ENCODE measurements around the gene ESR2. TPM values are rescaled to one million over a fixed set of nuclear protein-coding genes. Genes with fewer than 3 reads are reported as not detected.
"Not testable (repeated sequence)": the region's sequence is repeated elsewhere in the genome, so short reads cannot be mapped to it uniquely, and the experiment has no call there.

ESR2 gene
- total and polyA plus RNA-seq, 4 donors, result 0.11 to 3.4 (median 0.37) TPM

DNA sequence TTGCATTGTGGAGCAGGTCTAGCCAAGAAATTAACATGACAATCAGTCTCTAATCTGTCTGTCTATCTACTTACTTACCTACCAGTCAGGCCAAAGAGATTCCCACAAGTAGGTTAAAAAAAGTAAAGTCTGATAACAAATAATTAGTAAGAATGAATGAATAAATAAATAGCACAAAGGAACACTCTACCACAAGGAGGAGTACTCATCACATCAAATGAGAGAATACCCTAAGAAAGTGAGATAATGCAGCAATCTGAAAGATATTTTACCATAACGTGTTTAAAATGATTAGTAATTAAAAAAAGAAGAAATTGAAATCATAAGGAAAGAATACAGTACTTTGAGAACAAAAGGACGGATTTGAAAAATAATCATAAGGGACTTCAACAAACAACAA, 254.1 kb downstream of the ESR2 start:
- TF ChIP-seq, protein P1, sequence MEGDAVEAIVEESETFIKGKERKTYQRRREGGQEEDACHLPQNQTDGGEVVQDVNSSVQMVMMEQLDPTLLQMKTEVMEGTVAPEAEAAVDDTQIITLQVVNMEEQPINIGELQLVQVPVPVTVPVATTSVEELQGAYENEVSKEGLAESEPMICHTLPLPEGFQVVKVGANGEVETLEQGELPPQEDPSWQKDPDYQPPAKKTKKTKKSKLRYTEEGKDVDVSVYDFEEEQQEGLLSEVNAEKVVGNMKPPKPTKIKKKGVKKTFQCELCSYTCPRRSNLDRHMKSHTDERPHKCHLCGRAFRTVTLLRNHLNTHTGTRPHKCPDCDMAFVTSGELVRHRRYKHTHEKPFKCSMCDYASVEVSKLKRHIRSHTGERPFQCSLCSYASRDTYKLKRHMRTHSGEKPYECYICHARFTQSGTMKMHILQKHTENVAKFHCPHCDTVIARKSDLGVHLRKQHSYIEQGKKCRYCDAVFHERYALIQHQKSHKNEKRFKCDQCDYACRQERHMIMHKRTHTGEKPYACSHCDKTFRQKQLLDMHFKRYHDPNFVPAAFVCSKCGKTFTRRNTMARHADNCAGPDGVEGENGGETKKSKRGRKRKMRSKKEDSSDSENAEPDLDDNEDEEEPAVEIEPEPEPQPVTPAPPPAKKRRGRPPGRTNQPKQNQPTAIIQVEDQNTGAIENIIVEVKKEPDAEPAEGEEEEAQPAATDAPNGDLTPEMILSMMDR (IDR thresholded peaks at IDR 0.05; ENCODE audit: control extremely low read depth, extremely low read depth), result no peak
- no peak for DNase-seq
- Histone ChIP-seq H3K36me3 (ENCODE audit: control insufficient read depth in 4 of 4, insufficient read depth in 4 of 4, low read length in 4 of 4) (peaks cover 0 to 9% (median 3%) of the 10 kb centered on the region in 4 donors), H3K9me3 (ENCODE audit: control insufficient read depth in 4 of 4, insufficient read depth in 3 of 4, low read length in 3 of 4) (peaks cover 0 to 2% (median 0%) of the 10 kb centered on the region in 4 donors), H3K4me1 (ENCODE audit: control insufficient read depth in 5 of 5, insufficient read depth in 5 of 5, low read length in 5 of 5) (peaks cover 0 to 3% (median 0%) of the 10 kb centered on the region in 5 donors), H3K9ac (ENCODE audit: insufficient read depth in 1 of 2, low read length in 2 of 2) (no peak overlapping the region), H3K4me3 (no peak overlapping the region), H3K27ac (ENCODE audit: low read depth in 1 of 2, low read length in 1 of 2) (no peak overlapping the region), H3K27me3 (ENCODE audit: control insufficient read depth in 3 of 3, insufficient read depth in 3 of 3, low read length in 2 of 3) (no peaks in the 10 kb centered on the region)
- ATAC-seq (ENCODE audit: insufficient read depth, low FRiP score), result no peak
- WGBS, 2 donors, result 91 to 97% methylated on average over 2 of the region's 2 CpGs

GRCh38 chr14:64038841-64039542, 255.2 kb downstream of the ESR2 start:
- DNase-seq (no peak), ATAC-seq (ENCODE audit: insufficient read depth, low FRiP score) (no peak)
- no peak overlapping the region for H3K4me3 ChIP-seq
- peaks cover 0 to 3% (median 0%) of the 10 kb centered on the region in 5 donors for H3K4me1 ChIP-seq (ENCODE audit: control insufficient read depth in 5 of 5, insufficient read depth in 5 of 5, low read length in 5 of 5)
- TF ChIP-seq, protein P1 (IDR thresholded peaks at IDR 0.05; ENCODE audit: control extremely low read depth, extremely low read depth), result no peak
- 95 to 96% methylated on average over 4 of the region's 5 CpGs for WGBS, 2 donors
- no peaks in the 10 kb centered on the region for H3K27me3 ChIP-seq (ENCODE audit: control insufficient read depth in 3 of 3, insufficient read depth in 3 of 3, low read length in 2 of 3)
- H3K27ac ChIP-seq (ENCODE audit: low read depth in 1 of 2, low read length in 1 of 2), result no peak overlapping the region
- peaks cover 0 to 9% (median 3%) of the 10 kb centered on the region in 4 donors for H3K36me3 ChIP-seq (ENCODE audit: control insufficient read depth in 4 of 4, insufficient read depth in 4 of 4, low read length in 4 of 4)
- peaks cover 0 to 2% (median 0%) of the 10 kb centered on the region in 4 donors for H3K9me3 ChIP-seq (ENCODE audit: control insufficient read depth in 4 of 4, insufficient read depth in 3 of 4, low read length in 3 of 4)
- H3K9ac ChIP-seq (ENCODE audit: insufficient read depth in 1 of 2, low read length in 2 of 2), result no peak overlapping the region

- not testable (repeated sequence) for H3K27ac ChIP-seq (ENCODE audit: low read depth in 1 of 2, low read length in 1 of 2); DNase-seq; H3K9ac ChIP-seq (ENCODE audit: insufficient read depth in 1 of 2, low read length in 2 of 2); H3K4me1 ChIP-seq (ENCODE audit: control insufficient read depth in 5 of 5, insufficient read depth in 5 of 5, low read length in 5 of 5); ATAC-seq (ENCODE audit: insufficient read depth, low FRiP score); H3K36me3 ChIP-seq (ENCODE audit: control insufficient read depth in 4 of 4, insufficient read depth in 4 of 4, low read length in 4 of 4); H3K4me3 ChIP-seq; H3K27me3 ChIP-seq (ENCODE audit: control insufficient read depth in 3 of 3, insufficient read depth in 3 of 3, low read length in 2 of 3); H3K9me3 ChIP-seq (ENCODE audit: control insufficient read depth in 4 of 4, insufficient read depth in 3 of 4, low read length in 3 of 4)
- 96 to 98% methylated on average over 49 to 62 of the region's 66 CpGs for WGBS, 2 donors
Observed at GRCh38 chr14:64037869-64038745, 256.1 kb downstream of the ESR2 start.

DNA sequence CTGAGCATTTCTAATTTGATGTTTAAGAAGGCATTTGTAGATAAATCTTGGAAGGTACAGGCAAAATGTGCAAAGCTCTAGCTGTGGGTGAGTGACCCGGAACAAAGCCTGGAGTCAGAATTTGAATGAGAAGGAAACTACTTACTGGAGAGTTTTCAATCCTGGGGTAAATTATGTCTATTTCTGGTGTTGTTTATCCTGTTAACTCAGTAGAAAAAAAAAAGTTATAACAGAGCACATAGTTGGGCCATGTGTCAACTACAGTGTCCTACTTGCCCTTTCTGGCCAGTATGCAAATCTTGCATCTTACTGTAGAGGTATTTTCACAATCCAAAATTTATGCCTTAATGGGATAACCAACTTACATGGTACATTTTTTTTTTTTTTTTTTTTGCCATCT, 259.0 kb downstream of the ESR2 start:
- Histone ChIP-seq H3K4me1 (ENCODE audit: control insufficient read depth in 5 of 5, insufficient read depth in 5 of 5, low read length in 5 of 5) (peaks cover 0 to 3% (median 0%) of the 10 kb centered on the region in 5 donors), H3K9me3 (ENCODE audit: control insufficient read depth in 4 of 4, insufficient read depth in 3 of 4, low read length in 3 of 4) (no peaks in the 10 kb centered on the region), H3K36me3 (ENCODE audit: control insufficient read depth in 4 of 4, insufficient read depth in 4 of 4, low read length in 4 of 4) (peaks cover 5 to 14% (median 9%) of the 10 kb centered on the region in 4 donors), H3K4me3 (no peak overlapping the region), H3K27me3 (ENCODE audit: control insufficient read depth in 3 of 3, insufficient read depth in 3 of 3, low read length in 2 of 3) (no peaks in the 10 kb centered on the region), H3K27ac (ENCODE audit: low read depth in 1 of 2, low read length in 1 of 2) (no peak overlapping the region), H3K9ac (ENCODE audit: insufficient read depth in 1 of 2, low read length in 2 of 2) (no peak overlapping the region)
- DNase-seq, result no peak
- 92 to 93% methylated on average over 1 of the region's 1 CpG for WGBS, 2 donors
- no peak for ATAC-seq (ENCODE audit: insufficient read depth, low FRiP score)
- TF ChIP-seq, protein P1 (IDR thresholded peaks at IDR 0.05; ENCODE audit: control extremely low read depth, extremely low read depth), result no peak

Data from lung (tissue), 12 donors.